Glutamatergic neuron (in vitro differentiated cells): ENCODE results near the gene NTN1. TPM values are rescaled to one million over a fixed set of nuclear protein-coding genes. Genes with fewer than 3 reads are reported as not detected.
"Not testable (repeated sequence)": the region's sequence is repeated elsewhere in the genome, so short reads cannot be mapped to it uniquely, and the experiment has no call there.

ENCODE experiments used
- DNase-seq: peaks from one replicate; pipeline ENCODE4 v3.0.0; 2022
- H3K27ac Mint-ChIP-seq: one replicate; pipeline ENCODE4 v1.8.0; 2020; ENCODE audit warnings: mild to moderate bottlenecking, mixed read lengths, inconsistent platforms; ENCODE audit not compliant: unreplicated experiment
- H3K27me3 Mint-ChIP-seq: one replicate; pipeline ENCODE4 v1.8.0; 2020; ENCODE audit warnings: mild to moderate bottlenecking, moderate library complexity, mixed read lengths, inconsistent platforms; ENCODE audit not compliant: unreplicated experiment
- H3K36me3 Mint-ChIP-seq: one replicate; pipeline ENCODE4 v1.8.0; 2020; ENCODE audit warnings: mild to moderate bottlenecking, mixed read lengths, inconsistent platforms; ENCODE audit not compliant: unreplicated experiment
- H3K4me1 Mint-ChIP-seq: one replicate; pipeline ENCODE4 v1.8.0; 2020; ENCODE audit warnings: mild to moderate bottlenecking, low read depth, mixed read lengths, inconsistent platforms; ENCODE audit not compliant: unreplicated experiment
- H3K4me3 Mint-ChIP-seq: one replicate; pipeline ENCODE4 v1.8.0; 2020; ENCODE audit warnings: mild to moderate bottlenecking, mixed read lengths, inconsistent platforms; ENCODE audit not compliant: unreplicated experiment
- H3K9me3 Mint-ChIP-seq: one replicate; pipeline ENCODE4 v1.8.0; 2020; ENCODE audit warnings: mild to moderate bottlenecking, moderate library complexity, mixed read lengths, inconsistent platforms; ENCODE audit not compliant: unreplicated experiment
- total RNA-seq: library from RNA; stranded (reverse); fragmentation: NEBNext Ultra II Directional; extraction: Animal tissue kit (Norgen Biotek cat#: 25700); gene quantifications from one replicate; pipeline ENCODE4 v1.2.1, GENCODE V29; 2021; ENCODE audit not compliant: unreplicated experiment
- TF ChIP-seq, protein P1 (sequence below): fragments of 200-600 bp; sonication (generic); IDR thresholded peaks from one replicate; pipeline ENCODE4 v1.5.0; 2021; ENCODE audit not compliant: partially characterized antibody, unreplicated experiment

NTN1 gene
- total RNA-seq, 1 donor from 2014 or later: 0.76 TPM

DNA sequence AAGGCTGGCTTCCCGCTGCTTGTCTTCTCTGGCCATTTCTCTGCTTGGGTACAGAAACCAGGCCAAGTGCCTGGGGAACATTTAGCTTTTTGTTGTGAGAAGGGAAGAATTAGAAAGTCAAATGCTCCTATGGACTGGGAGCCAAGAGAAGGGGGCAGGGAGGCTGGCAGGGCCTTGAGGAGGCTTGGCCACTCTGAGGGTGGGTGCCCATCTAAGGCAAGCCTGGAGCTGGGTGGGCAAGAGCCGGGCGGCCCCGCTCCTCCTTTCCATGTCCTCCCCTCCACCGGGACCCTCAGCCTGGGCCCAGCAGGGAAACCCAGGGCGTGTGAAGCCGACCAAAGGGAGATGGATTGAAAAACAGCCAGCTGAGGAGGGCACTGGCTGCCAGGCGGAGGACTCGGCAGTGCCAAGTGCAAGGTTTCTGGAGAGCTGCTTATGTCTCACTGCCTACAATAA, 69.4 kb downstream of the NTN1 start:
- no peaks in the 10 kb centered on the region for H3K4me1 Mint-ChIP-seq
- H3K27me3 Mint-ChIP-seq: no peaks in the 10 kb centered on the region
- H3K9me3 Mint-ChIP-seq: no peaks in the 10 kb centered on the region
- no peaks in the 10 kb centered on the region for H3K36me3 Mint-ChIP-seq
- TF ChIP-seq, protein P1, sequence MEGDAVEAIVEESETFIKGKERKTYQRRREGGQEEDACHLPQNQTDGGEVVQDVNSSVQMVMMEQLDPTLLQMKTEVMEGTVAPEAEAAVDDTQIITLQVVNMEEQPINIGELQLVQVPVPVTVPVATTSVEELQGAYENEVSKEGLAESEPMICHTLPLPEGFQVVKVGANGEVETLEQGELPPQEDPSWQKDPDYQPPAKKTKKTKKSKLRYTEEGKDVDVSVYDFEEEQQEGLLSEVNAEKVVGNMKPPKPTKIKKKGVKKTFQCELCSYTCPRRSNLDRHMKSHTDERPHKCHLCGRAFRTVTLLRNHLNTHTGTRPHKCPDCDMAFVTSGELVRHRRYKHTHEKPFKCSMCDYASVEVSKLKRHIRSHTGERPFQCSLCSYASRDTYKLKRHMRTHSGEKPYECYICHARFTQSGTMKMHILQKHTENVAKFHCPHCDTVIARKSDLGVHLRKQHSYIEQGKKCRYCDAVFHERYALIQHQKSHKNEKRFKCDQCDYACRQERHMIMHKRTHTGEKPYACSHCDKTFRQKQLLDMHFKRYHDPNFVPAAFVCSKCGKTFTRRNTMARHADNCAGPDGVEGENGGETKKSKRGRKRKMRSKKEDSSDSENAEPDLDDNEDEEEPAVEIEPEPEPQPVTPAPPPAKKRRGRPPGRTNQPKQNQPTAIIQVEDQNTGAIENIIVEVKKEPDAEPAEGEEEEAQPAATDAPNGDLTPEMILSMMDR: no peak
- no peak for DNase-seq
- no peak overlapping the region for H3K4me3 Mint-ChIP-seq
- no peak overlapping the region for H3K27ac Mint-ChIP-seq

DNA sequence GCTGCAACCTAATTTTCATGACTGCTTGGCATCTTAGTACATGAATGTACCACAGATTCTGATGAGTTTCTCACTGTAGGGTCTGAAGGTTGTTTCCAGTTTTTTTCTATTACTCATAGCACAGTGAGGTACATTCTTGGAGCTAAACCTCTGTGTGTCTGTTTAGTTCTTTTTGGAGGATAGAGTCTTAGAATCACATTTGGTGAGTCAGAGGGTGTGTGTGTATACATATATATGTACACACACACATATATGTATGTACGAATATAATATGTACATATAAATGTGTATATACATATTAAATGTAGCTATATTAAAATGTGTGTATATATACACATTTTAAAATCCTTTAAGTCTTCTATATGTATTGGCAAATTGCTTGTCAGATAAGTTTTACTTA, 72.9 kb downstream of the NTN1 start:
- Mint-ChIP-seq H3K36me3 (peaks cover 6% of the 10 kb centered on the region), H3K4me3 (no peak overlapping the region), H3K27me3 (no peaks in the 10 kb centered on the region), H3K4me1 (no peaks in the 10 kb centered on the region), H3K9me3 (no peaks in the 10 kb centered on the region), H3K27ac (no peak overlapping the region)
- DNase-seq: no peak
- TF ChIP-seq, protein P1: no peak

- H3K4me1 Mint-ChIP-seq: no peaks in the 10 kb centered on the region
Measured at GRCh38 chr17:9095390-9095789, 74.1 kb downstream of the NTN1 start.

DNA sequence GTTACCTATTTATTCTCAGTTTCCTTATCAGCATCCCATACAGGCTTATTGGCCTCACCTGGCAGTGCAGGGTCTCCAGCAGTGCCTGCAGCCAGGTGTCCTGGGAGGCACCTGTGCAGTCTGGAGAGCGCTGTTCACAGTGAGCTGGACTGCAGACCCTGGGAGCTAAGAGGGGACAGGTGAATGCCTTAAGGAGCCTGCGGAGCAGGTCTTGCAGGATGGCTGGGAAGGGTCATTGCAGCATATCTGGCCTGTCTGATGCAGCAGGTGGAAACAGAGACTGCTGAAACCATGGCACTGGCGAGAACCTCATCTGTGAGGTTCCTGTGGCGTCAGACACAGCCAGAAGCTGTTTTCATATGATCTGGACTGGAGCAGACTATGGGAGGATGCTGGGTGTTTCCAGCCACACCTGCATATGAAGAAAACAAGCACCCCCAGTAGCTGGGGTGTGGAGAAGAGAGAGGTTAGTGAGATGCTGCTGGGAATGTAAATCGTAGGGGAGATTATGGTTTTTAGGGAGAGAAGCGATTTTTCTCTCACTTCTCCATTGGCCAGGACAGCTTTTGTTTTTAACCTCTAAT, 77.0 kb downstream of the NTN1 start:
- Mint-ChIP-seq H3K4me3 (no peak overlapping the region), H3K9me3 (no peaks in the 10 kb centered on the region), H3K36me3 (peaks cover 6% of the 10 kb centered on the region), H3K27ac (no peak overlapping the region), H3K4me1 (no peaks in the 10 kb centered on the region), H3K27me3 (no peaks in the 10 kb centered on the region)
- TF ChIP-seq, protein P1: no peak
- no peak for DNase-seq

More at GRCh38 chr17:9095390-9095789, 74.1 kb downstream of the NTN1 start:
- Mint-ChIP-seq H3K9me3 (no peaks in the 10 kb centered on the region), H3K27ac (no peak overlapping the region), H3K4me3 (no peak overlapping the region), H3K27me3 (no peaks in the 10 kb centered on the region), H3K36me3 (peaks cover 6% of the 10 kb centered on the region)
- TF ChIP-seq, protein P1: no peak
- DNase-seq: no peak

DNA sequence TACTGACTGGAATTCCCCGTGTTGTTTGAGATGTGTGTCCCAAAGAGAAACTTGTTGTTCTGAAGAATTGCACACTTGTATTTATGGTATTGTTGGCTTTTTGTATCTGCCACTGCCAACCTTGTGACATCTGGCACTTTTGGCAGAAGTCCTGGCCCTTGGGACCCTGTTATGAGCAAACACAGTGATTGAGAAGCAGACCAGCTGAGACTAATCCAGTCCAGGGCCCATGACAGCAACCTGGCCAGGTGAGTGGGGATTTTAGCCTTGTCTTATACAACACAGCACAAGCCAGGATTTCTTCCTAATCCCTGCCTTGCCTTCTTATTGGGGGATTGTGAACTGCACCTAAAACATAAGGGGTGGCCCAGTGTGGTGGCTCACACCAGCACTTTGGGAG, 80.0 kb downstream of the NTN1 start:
- no peak for DNase-seq
- Mint-ChIP-seq H3K9me3 (peaks cover under 1% of the 10 kb centered on the region), H3K4me1 (no peaks in the 10 kb centered on the region), H3K27ac (no peak overlapping the region), H3K4me3 (no peak overlapping the region), H3K36me3 (peaks cover 6% of the 10 kb centered on the region), H3K27me3 (no peaks in the 10 kb centered on the region)
- TF ChIP-seq, protein P1: no peak

GRCh38 chr17:9103193-9103592, 81.9 kb downstream of the NTN1 start:
- DNase-seq, H3K27ac Mint-ChIP-seq, H3K4me1 Mint-ChIP-seq, H3K9me3 Mint-ChIP-seq, H3K4me3 Mint-ChIP-seq, H3K36me3 Mint-ChIP-seq, H3K27me3 Mint-ChIP-seq: not testable (repeated sequence)
